Activated CD4-positive, alpha-beta T cell treated with anti-CD3 and anti-CD28 coated beads, Interleukin-10, Interleukin-2, amounts not matched to agents 100 ng/mL and 50 ng/mL, durations not matched to agents 16 hours and 8 hours (primary cell): ENCODE results near the gene PREP.
"Not testable (repeated sequence)": the region's sequence is repeated elsewhere in the genome, so short reads cannot be mapped to it uniquely, and the experiment has no call there.

Source experiments
- DNase-seq: peaks from one replicate; pipeline ENCODE4 v3.0.0-alpha.2; 2020

Gene PREP

DNA sequence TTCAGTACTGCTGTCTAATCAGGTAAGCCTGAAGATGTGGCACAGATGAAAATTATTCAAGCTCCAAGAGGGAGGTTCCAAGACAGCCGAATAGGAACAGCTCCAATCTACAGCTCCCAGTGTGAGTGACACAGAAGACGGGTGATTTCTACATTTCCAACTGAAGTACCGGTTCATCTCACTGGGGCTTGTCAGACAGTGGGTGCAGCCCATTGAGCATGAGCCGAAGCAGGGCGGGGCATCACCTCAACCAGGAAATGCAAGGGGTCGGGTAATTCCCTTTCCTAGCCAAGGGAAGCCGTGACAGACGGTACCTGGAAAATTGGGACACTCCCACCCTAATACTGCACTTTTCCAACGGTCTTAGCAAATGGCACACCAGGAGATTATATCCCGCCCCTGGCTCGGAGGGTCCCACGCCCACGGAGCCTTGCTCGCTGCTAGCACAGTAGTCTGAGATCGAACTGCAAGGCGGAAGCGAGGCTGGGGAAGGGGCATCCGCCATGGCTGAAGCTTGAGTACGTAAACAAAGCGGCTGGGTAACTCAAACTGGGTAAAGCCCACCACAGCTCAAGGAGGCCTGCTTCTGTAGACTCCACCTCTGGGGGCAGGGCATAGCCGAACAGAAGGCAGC, 64.4 kb downstream of the PREP start:
- not testable (repeated sequence) for DNase-seq

DNA sequence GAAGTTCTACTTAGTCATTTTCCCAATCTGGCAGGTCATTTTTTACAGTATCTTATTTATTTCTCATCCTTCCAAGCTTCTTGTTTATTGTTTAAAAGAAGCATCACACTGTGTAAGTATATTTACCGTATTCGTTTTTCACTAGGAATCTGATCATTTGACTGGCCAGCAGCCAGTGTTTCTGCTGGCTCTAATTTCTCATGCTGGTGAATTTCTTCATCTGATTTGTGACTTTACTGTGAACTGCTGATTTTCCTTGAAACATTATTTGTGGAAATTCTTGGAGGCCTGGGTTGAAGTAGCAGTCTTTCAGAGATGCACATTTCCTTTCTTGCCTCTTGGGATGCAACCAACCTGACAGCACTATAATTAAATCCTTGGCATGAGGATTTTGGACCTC, 65.9 kb downstream of the PREP start:
- DNase-seq: no peak

- no peak for DNase-seq
Observed at GRCh38 chr6:105332576-105332975, 70.3 kb downstream of the PREP start.

GRCh38 chr6:105331927-105332326, 71.0 kb downstream of the PREP start:
- DNase-seq: no peak

- DNase-seq: no peak
Observed at GRCh38 chr6:105330913-105331312, 72.0 kb downstream of the PREP start.

GRCh38 chr6:105330364-105330763, 72.5 kb downstream of the PREP start:
- no peak for DNase-seq

DNA sequence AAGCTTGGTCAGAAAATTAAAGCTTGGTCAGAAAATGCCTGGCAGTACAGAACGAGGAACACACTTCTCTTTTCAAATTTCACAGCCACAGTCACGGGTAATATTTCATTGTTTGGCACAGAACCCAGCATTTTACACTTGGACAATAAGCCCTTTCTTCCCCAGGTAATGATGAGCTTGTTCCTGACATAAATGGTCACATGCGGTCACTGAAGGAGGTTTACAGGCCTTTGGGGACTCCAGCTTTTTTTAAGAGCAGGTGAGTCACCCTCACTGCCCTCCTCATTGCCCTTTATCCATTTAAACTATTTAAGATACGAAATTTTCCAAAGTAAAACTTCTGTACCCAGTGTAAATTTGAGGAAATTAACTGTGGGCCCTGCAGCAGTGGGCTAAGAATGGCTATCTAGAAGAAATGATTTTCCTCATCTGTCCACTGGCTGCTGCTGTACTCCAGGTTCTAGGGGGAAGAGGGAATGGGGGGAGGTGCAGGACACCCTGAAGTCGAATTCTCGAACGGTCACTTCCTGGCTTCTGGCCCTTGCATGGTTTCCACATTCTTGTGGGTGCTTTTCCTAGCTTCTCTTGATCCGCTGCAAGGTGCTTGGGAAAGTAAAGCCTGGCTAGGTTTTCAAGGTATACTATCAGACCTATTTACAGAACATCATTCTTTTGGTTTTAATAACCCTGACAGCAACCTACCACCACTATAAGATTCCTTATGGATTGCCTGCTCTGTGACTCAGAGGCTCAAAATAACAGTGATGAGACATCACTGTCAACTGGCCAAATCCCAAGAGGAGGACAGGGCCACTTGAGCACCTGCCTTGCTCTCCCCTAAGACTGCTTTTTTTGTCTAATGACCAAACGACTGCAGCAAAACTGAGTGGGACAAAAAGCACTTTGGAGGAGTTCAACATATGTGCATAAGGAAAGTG, 75.8 kb downstream of the PREP start:
- DNase-seq: no peak

DNA sequence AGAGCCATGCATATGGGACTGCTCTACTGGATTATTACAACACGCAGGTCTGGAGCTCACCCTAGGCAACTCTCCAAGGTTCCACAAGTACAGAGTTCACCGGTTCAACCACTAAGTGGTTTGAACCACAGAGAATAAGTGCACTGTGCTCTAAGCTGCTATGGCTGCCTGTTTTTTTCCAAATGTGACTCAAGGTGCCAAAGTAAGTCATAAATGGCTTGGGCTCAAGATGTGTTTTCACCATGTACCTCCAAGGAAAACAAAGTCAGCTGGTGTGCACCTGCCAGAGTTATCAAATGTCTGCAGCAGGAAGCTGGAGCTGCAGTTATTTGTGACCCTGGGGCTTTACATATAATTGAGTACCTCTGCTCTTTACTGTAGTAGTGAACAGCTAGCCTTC, 76.7 kb downstream of the PREP start:
- no peak for DNase-seq

DNA sequence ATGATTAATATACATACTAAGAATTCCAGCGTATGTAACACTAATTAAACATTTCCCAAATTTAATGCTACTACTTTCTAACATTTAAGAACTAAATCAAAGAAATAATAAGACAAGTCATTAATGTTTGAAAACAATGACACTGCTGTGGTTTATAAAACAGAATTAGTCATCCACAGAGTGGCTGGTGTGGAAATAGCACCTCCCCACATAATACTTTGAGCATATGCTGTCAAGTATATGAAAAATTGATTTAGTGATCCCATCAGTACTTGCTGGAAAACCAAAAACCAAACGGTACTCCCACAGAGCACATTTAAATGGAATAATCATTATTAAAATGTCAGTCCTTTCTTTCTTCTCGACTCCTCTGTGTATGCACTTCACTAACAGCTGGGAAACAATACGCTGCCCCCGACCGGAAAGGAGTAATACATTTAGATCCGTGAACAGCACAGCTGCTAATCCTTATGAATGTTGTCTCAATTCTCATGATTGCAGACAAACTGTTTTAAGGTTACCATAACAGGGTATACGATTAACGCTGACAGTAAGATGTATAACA, 78.4 kb downstream of the PREP start:
- no peak for DNase-seq

GRCh38 chr6:105322499-105323225, 80.2 kb downstream of the PREP start:
- DNase-seq: no peak

DNA sequence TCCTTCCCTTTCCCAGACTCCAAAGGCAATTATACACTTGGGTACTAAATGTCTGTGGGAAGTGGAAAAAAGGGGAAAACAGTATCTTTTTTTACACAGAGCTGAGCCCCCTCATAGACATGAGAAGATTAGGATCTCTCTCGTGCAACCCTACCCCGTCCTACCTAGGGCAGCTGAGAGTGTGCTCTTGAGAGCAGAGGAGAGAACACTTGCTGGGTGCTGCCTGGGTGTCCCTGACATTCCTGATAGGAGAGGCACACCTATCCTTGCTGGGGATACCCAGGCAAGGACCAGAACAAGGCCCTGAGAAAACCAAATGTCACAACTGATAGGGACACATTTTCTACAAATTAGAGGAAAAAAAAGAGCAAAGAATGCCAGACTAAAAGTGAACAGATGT, 81.2 kb downstream of the PREP start:
- DNase-seq: no peak

DNA sequence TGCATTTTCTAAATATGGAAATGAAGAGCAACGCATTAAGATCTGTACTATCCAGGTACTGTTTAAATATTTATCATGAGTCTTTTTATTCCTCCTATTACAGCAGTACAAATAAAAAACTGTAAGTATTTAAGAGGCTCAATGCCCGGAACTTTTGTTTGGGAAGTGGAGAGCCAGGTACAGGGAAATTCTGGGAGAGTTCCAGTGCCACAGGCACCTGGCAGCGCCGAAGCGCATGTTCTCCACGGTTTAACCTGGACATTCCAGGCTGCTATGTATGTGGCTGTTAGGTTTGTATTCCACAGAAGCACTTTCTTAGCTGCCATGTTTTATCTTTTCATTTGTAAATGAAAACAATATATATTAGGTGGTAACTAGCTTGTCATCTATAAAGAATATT, 81.7 kb downstream of the PREP start:
- no peak for DNase-seq

- DNase-seq: no peak
Observed at GRCh38 chr6:105320765-105321164, 82.1 kb downstream of the PREP start.

DNA sequence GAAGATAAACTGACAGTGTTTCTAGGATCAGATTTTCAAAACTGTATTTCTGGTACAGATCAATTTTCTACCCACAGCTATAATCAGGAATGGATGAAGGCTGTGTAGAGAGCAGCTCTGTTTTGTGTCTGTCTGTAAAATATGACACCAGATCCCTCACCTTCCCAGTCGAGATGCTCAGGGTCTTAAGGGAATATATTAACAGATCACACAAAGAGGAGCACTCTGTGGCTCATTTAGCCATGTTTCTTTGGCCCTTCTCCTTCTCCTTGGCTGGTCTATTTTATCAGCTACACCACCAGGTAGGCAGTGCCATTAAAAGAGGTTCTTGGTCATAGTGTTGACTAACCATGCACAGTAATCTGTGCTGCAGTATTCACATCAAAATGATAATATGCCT, 82.6 kb downstream of the PREP start:
- DNase-seq: no peak

DNA sequence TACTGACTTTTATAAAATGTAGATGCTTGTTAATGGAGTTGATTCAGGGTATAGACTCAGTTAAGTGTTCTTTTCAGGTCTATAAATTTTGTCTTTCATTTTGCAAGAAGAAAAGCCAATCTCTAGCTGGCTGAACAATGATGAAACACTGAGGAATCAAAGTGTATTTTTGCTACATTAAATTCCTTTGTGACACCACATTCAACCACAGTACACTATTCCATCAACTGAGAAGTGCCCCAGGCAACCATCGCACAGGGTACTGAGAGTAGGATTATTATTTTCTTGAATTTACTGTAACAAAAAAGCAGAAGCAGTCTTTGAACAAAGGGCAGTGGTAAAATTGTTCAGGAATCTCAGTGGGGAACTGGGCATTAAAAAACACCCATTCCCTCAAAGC, 83.6 kb downstream of the PREP start:
- DNase-seq: no peak

- peak; percentile 14 for DNase-seq
Observed at GRCh38 chr6:105318660-105319059, 84.2 kb downstream of the PREP start.

- no peak for DNase-seq
Observed at GRCh38 chr6:105317607-105318533, 85.0 kb downstream of the PREP start.

GRCh38 chr6:105313211-105313610, 89.7 kb downstream of the PREP start:
- DNase-seq: no peak

DNA sequence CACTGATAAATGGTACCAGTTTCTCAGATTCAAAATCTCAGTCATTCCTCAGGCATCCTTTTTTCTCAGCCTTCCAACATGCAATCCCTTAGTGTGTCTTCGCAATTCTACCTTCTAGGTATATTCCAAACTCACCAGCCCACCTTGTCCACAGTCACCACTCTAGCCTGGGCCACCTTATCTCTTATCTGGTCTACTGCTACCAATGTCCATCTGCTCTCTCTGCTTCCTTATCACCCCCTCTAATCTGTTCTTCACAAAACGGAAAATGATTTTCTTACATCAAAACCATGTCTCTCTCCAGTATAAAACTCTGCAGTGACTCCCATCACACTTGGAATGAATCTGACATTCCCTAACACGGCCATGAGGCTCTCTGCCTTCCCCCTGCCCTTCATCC, 91.9 kb downstream of the PREP start:
- no peak for DNase-seq

GRCh38 chr6:105310371-105310770, 92.5 kb downstream of the PREP start:
- no peak for DNase-seq

DNA sequence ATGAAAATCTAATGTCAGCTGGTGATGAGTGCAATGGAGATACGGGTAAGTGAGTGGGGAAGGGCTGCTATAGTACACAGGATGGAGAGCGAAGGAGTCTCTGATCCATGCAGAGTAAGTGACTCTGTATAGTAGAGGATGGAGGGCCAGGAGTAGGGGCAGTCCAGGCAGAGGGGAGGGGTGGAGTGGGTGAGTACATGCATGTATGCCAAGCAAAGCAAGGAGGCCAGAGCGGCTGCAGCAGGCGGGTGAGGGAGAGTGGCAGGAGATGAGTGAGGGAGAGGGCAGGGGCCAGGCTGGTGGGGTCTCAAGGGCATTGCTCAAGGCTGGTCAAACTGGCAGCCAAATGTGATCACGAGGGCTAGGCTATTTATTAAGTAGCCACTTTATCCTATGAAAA, 94.0 kb downstream of the PREP start:
- no peak for DNase-seq

- DNase-seq: no peak
Observed at GRCh38 chr6:105305521-105305920, 97.4 kb downstream of the PREP start.
